Endothelial cell of umbilical vein (primary cell): Measurements from ENCODE around the gene SLC6A6. TPM values are rescaled to one million over a fixed set of nuclear protein-coding genes. Genes with fewer than 3 reads are reported as not detected.

Source experiments
- BruUV-seq: library from RNA; stranded (reverse); fragments of 400-500 nt; replicated peaks from 2 replicates; lab custom pipeline; 2021; lab: Mats Ljungman, UMichigan
- CTCF ChIA-PET: fragments of 300-600, 350-600 bp; sonication (Branson Sonifier 250); formaldehyde crosslinking; loops from one replicate; lab custom pipeline; 2021; ENCODE audit warnings: antibody characterized with exemption, inconsistent platforms; lab: Charles Lee
- POLR2A ChIA-PET: fragments of 300-600, 350-600 bp; sonication (Branson Sonifier 250); formaldehyde crosslinking; loops from one replicate; lab custom pipeline; 2021; ENCODE audit warnings: antibody characterized with exemption, inconsistent platforms; lab: Charles Lee
- DNase-seq: peaks from one replicate; pipeline ENCODE4 v3.0.0-alpha.2; 2011; ENCODE audit warnings: low read depth, low spot score
- FAIRE-seq: peaks from 2 replicates; lab custom pipeline; 2011; peaks lifted over from hg19 to GRCh38; lab: Jason Lieb, UNC
- H2AFZ ChIP-seq: 2 replicates; pipeline ENCODE4 v1.6.0; 2012; ENCODE audit warnings: low read depth, low read length, control low read depth, inconsistent platforms
- H3K27ac ChIP-seq: 2 replicates; pipeline ENCODE4 v1.5.1; 2011; ENCODE audit warnings: low read depth, mild to moderate bottlenecking, control low read depth, low read length, moderate library complexity; ENCODE audit not compliant: insufficient read depth
- H3K27me3 ChIP-seq, 2 experiments: 2 replicates each; pipeline versions ENCODE4 v1.6.0 to v1.6.1; 2011; ENCODE audit warnings: low read length in 2 of 2, mixed read lengths in 1 of 2; ENCODE audit not compliant: control insufficient read depth in 2 of 2, insufficient read depth in 2 of 2
- H3K36me3 ChIP-seq, 2 experiments: 2 replicates in 1 of 2; 3 replicates in 1 of 2; pipeline ENCODE4 v1.5.1; 2011; ENCODE audit warnings: low read length in 2 of 2, mild to moderate bottlenecking in 1 of 2, moderate library complexity in 1 of 2; ENCODE audit not compliant: control insufficient read depth in 2 of 2, insufficient read depth in 2 of 2; ENCODE audit errors: extremely low read depth in 1 of 2
- H3K4me1 ChIP-seq: 3 replicates; pipeline ENCODE4 v1.5.1; 2011; ENCODE audit warnings: mild to moderate bottlenecking, low read length; ENCODE audit not compliant: control insufficient read depth, insufficient read depth; ENCODE audit errors: extremely low read depth
- H3K4me2 ChIP-seq: 2 replicates; pipeline ENCODE4 v1.6.1; 2011; ENCODE audit warnings: low read length, control low read depth, mixed read lengths; ENCODE audit not compliant: insufficient read depth
- H3K4me3 ChIP-seq, 3 experiments: fragments of 200-600 bp in 1 of 3; sonication (generic), shearing (Covaris generic) in 1 of 3; replicated peaks in 1 of 3; 2 replicates each; pipeline ENCODE4 v1.5.1; 2011 to 2016; ENCODE audit warnings: control low read depth in 3 of 3, low read length in 3 of 3, mild to moderate bottlenecking in 2 of 3, inconsistent platforms in 1 of 3, low read depth in 1 of 3, moderate library complexity in 1 of 3; ENCODE audit not compliant: insufficient read depth in 1 of 3
- H3K79me2 ChIP-seq: 2 replicates; pipeline ENCODE4 v1.6.0; 2012; ENCODE audit warnings: low read length, inconsistent platforms; ENCODE audit not compliant: control insufficient read depth, insufficient read depth
- H3K9ac ChIP-seq: replicated peaks from 2 replicates; pipeline ENCODE3; 2011; ENCODE audit warnings: low read length, control low read depth; ENCODE audit not compliant: insufficient read depth; ENCODE audit errors: extremely low read depth
- H3K9me1 ChIP-seq: replicated peaks from 3 replicates; pipeline ENCODE4 v1.6.0; 2011; ENCODE audit warnings: mild to moderate bottlenecking, low read length; ENCODE audit not compliant: control insufficient read depth, insufficient read depth; ENCODE audit errors: extremely low read depth
- H3K9me3 ChIP-seq: replicated peaks from 2 replicates; pipeline ENCODE4 v1.5.1; 2012; ENCODE audit warnings: low read length, inconsistent platforms; ENCODE audit not compliant: control insufficient read depth, insufficient read depth
- H4K20me1 ChIP-seq: replicated peaks from 2 replicates; pipeline ENCODE3; 2011; ENCODE audit warnings: mild to moderate bottlenecking, low read length; ENCODE audit not compliant: control insufficient read depth, insufficient read depth; ENCODE audit errors: extremely low read depth
- EZH2 ChIP-seq: IDR thresholded peaks from 2 replicates; pipeline ENCODE4 v1.6.1; 2012; ENCODE audit warnings: borderline replicate concordance, low read depth, mild to moderate bottlenecking, moderate library complexity, low read length, inconsistent platforms; ENCODE audit not compliant: severe bottlenecking
- FOS ChIP-seq: IDR thresholded peaks from 2 replicates; pipeline ENCODE4 v1.6.1; 2011; ENCODE audit warnings: mild to moderate bottlenecking, low read length, moderate library complexity, borderline replicate concordance; ENCODE audit not compliant: insufficient read depth
- GATA2 ChIP-seq: IDR thresholded peaks from 2 replicates; pipeline ENCODE4 v1.7.0; 2011; ENCODE audit warnings: low read depth, mild to moderate bottlenecking, moderate library complexity, mixed read lengths, low read length; ENCODE audit not compliant: insufficient read length, insufficient read depth
- JUN ChIP-seq: IDR thresholded peaks from 2 replicates; pipeline ENCODE4 v1.6.1; 2011; ENCODE audit warnings: borderline replicate concordance, low read depth; ENCODE audit not compliant: insufficient read length, insufficient read depth
- MYC ChIP-seq: IDR thresholded peaks from one replicate; pipeline ENCODE4 v1.6.1; 2011; ENCODE audit warnings: mild to moderate bottlenecking, low read depth, low read length
- POLR2A ChIP-seq: IDR thresholded peaks from 2 replicates; pipeline ENCODE4 v1.6.1; 2012; ENCODE audit warnings: low read depth, mild to moderate bottlenecking, control low read depth, low read length
- POLR2AphosphoS5 ChIP-seq: IDR thresholded peaks from 2 replicates; pipeline ENCODE4 v1.6.1; 2012; ENCODE audit warnings: low read depth, mild to moderate bottlenecking, control low read depth, low read length, moderate library complexity; ENCODE audit not compliant: insufficient read depth
- dilution Hi-C: fragments of 300-500 bp; cut with MboI; formaldehyde crosslinking; loops from one replicate; pipeline ENCODE4 v1.15.0; 2019; ENCODE audit warnings: low sequenced_read_pairs; ENCODE audit not compliant: extremely low pct_ligation_motif_present
- intact Hi-C: fragments of 100-400 bp; cut with micrococcal nuclease; formaldehyde crosslinking; loops from one replicate; pipeline ENCODE4 v1.10.0; 2022
- polyA plus RNA-seq, 4 experiments: library from polyadenylated mRNA; depleted of rRNA in 3 of 4; stranded (reverse) in 3 of 4; unstranded in 1 of 4; fragments of >200 nt; gene quantifications; 2 replicates each; pipeline versions ENCODE4 v1.2.1 to v1.2.3, GENCODE V29; 2011 to 2012; ENCODE audit warnings: missing spikeins in 1 of 4
- total RNA-seq: library from RNA; stranded (reverse); gene quantifications from 2 replicates; pipeline ENCODE4 v1.2.3, GENCODE V29; 2021
- TF ChIP-seq, protein P1 (sequence below): IDR thresholded peaks from 2 replicates; pipeline ENCODE4 v1.6.1; 2011; ENCODE audit not compliant: insufficient read depth, insufficient read length
- TF ChIP-seq, protein P2 (sequence below), 2 donors: IDR thresholded peaks; 1 replicate in 1 of 2; 2 replicates in 1 of 2; pipeline ENCODE4 v1.5.1; 2011; ENCODE audit warnings: low read length in 2 of 2, mild to moderate bottlenecking in 2 of 2, moderate library complexity in 2 of 2, control low read depth in 1 of 2, inconsistent platforms in 1 of 2, low read depth in 1 of 2; ENCODE audit not compliant: insufficient read depth in 1 of 2; ENCODE audit errors: extremely low read depth in 1 of 2

SLC6A6 gene
- total and polyA plus RNA-seq, 2 donors (not counting 3 experiments of a cell fraction or from before 2014, with no cell fraction given): 25.7 to 38.0 TPM

DNA sequence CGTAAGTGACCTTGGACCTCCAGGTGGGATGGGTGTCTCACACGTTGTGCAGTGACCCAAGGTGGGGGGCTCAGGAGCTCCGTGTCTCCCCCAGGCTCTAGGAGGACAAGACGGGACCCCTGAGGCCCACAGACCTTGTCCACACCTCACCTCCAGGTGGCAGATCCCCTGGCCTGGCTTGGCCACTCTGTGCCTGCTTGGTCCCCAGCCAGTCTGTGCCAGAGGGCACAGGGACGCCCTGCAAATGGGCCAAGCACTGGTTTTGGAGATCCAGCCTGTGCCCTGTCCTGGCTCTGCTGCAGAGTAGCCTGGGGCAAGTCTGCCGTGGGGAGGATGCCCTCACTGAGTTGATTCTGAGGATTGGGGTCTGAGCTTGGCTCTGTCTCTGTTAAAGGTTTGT lies 14.0 kb downstream of the SLC6A6 start:
- H2AFZ ChIP-seq: no peak overlapping the region
- H3K79me2 ChIP-seq: peaks cover 34% of the 10 kb centered on the region
- FAIRE-seq: no peak
- no peaks in the 10 kb centered on the region for H3K9me1 ChIP-seq
- H3K27me3 ChIP-seq: no peaks in the 10 kb centered on the region
- no peaks in the 10 kb centered on the region for H3K4me1 ChIP-seq
- peaks cover 0 to 6% of the 10 kb centered on the region in 2 experiments for H3K36me3 ChIP-seq
- TF ChIP-seq EZH2: no peak
- no peak for TF ChIP-seq MYC
- TF ChIP-seq JUN: no peak
- TF ChIP-seq, protein P1, sequence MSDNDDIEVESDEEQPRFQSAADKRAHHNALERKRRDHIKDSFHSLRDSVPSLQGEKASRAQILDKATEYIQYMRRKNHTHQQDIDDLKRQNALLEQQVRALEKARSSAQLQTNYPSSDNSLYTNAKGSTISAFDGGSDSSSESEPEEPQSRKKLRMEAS: no peak
- TF ChIP-seq FOS: no peak
- TF ChIP-seq, protein P2, sequence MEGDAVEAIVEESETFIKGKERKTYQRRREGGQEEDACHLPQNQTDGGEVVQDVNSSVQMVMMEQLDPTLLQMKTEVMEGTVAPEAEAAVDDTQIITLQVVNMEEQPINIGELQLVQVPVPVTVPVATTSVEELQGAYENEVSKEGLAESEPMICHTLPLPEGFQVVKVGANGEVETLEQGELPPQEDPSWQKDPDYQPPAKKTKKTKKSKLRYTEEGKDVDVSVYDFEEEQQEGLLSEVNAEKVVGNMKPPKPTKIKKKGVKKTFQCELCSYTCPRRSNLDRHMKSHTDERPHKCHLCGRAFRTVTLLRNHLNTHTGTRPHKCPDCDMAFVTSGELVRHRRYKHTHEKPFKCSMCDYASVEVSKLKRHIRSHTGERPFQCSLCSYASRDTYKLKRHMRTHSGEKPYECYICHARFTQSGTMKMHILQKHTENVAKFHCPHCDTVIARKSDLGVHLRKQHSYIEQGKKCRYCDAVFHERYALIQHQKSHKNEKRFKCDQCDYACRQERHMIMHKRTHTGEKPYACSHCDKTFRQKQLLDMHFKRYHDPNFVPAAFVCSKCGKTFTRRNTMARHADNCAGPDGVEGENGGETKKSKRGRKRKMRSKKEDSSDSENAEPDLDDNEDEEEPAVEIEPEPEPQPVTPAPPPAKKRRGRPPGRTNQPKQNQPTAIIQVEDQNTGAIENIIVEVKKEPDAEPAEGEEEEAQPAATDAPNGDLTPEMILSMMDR (IDR thresholded peaks at IDR 0.05; ENCODE audit: extremely low read depth in 1 of 2, insufficient read depth in 1 of 2, low read depth in 1 of 2, low read length in 2 of 2): no peak
- TF ChIP-seq GATA2: no peak
- no peak for TF ChIP-seq POLR2A
- no peak for TF ChIP-seq POLR2AphosphoS5
- no peaks in the 10 kb centered on the region for H4K20me1 ChIP-seq
- dilution Hi-C loops (no loop called here), intact Hi-C loops (no loop called here)
- no peak overlapping the region for H3K9ac ChIP-seq
- BruUV-seq: no TSS peak
- H3K4me2 ChIP-seq: no peak overlapping the region
- CTCF ChIA-PET: interaction anchor here (1.3 to 1.7 kb wide), 3 partner anchors 17 to 156 kb away, joined by 3 to 8 read pairs (median 6); no protein-coding TSS in a partner anchor
- H3K9me3 ChIP-seq: no peaks in the 10 kb centered on the region
- POLR2A ChIA-PET: interaction anchor here (1.3 kb wide), 1 partner anchor 8 kb away, joined by 3 read pairs; no protein-coding TSS in a partner anchor
- no peak for DNase-seq
- H3K4me3 ChIP-seq: no peak overlapping the region
- H3K27ac ChIP-seq: no peak overlapping the region
